HEK293 (cell line): ENCODE results near the gene APLF.

ENCODE experiments used
- CTCF ChIP-seq: fragments of 450-650 bp; formaldehyde crosslinking; IDR thresholded peaks from 2 replicates; pipeline ENCODE4 v1.5.1; 2016; ENCODE audit warnings: missing biosample characterization, missing genetic modification characterization
- KLF10 ChIP-seq: fragments of 450-650 bp; IDR thresholded peaks from 2 replicates; pipeline ENCODE4 v1.5.1; 2018; ENCODE audit warnings: missing biosample characterization, mild to moderate bottlenecking, missing genetic modification characterization
- MEIS1 ChIP-seq: sonication (generic); formaldehyde crosslinking; IDR thresholded peaks from 2 replicates; pipeline ENCODE4 v1.8.1; 2022; ENCODE audit warnings: missing genetic modification reagents, mild to moderate bottlenecking, borderline replicate concordance
- ZBTB17 ChIP-seq: fragments of 450-650 bp; formaldehyde crosslinking; IDR thresholded peaks from 2 replicates; pipeline ENCODE4 v1.5.1; 2016; ENCODE audit warnings: missing biosample characterization, missing genetic modification characterization
- ZNF16 ChIP-seq: fragments of 450-650 bp; formaldehyde crosslinking; IDR thresholded peaks from 2 replicates; pipeline ENCODE4 v1.5.1; 2016; ENCODE audit warnings: low read depth, missing biosample characterization, missing genetic modification characterization
- ZNF600 ChIP-seq: fragments of 450-650 bp; formaldehyde crosslinking; IDR thresholded peaks from 2 replicates; pipeline ENCODE4 v1.5.1; 2016; ENCODE audit warnings: missing biosample characterization, missing genetic modification characterization
- ZNF639 ChIP-seq: fragments of 450-650 bp; formaldehyde crosslinking; IDR thresholded peaks from 2 replicates; pipeline ENCODE4 v1.5.1; 2016; ENCODE audit warnings: missing biosample characterization, missing genetic modification characterization
- ZSCAN30 ChIP-seq: fragments of 450-650 bp; IDR thresholded peaks from 2 replicates; pipeline ENCODE4 v1.5.1; 2018; ENCODE audit warnings: missing biosample characterization, mild to moderate bottlenecking, missing genetic modification characterization, moderate library complexity

GRCh38 chr2:68469935-68470334 lies 2.5 kb downstream of the APLF start:
- TF ChIP-seq CTCF (tag by site-specific recombination) (no peak), ZBTB17 (tag by site-specific recombination) (no peak), ZSCAN30 (tag by site-specific recombination) (no peak), ZNF600 (tag by site-specific recombination) (no peak), KLF10 (tag by site-specific recombination) (no peak), ZNF16 (no peak), MEIS1 (CRISPR knock-in tag) (no peak), ZNF639 (tag by site-specific recombination) (no peak)
